GM23338 (cell line): ENCODE results near the gene HMCN2. TPM values are rescaled to one million over a fixed set of nuclear protein-coding genes. Genes with fewer than 3 reads are reported as not detected.

Experiments used
- ATAC-seq: fragments of 200-7000 bp; cut with Tn5 transposase; 3 replicates; pipeline ENCODE4 v1.9.1; 2020
- DNase-seq: peaks from one replicate; pipeline ENCODE4 v3.0.0-alpha.2; 2015; ENCODE audit warnings: low spot score
- H2AFZ ChIP-seq: fragments of 200-600 bp; sonication (generic); 2 replicates; pipeline ENCODE4 v1.8.0; 2016; ENCODE audit warnings: antibody characterized with exemption, mild to moderate bottlenecking, moderate library complexity
- H3F3A ChIP-seq: fragments of 200-600 bp; sonication (generic); replicated peaks from 2 replicates; pipeline ENCODE4 v1.8.0; 2017; ENCODE audit warnings: antibody characterized with exemption, mixed run types, low read depth
- H3K27ac ChIP-seq: fragments of 200-600 bp; sonication (generic); 2 replicates; pipeline ENCODE4 v1.6.1; 2016; ENCODE audit warnings: low read depth
- H3K27me3 ChIP-seq: fragments of 200-600 bp; sonication (generic); 2 replicates; pipeline ENCODE4 v1.8.0; 2016; ENCODE audit warnings: mild to moderate bottlenecking, mixed run types, moderate library complexity; ENCODE audit not compliant: insufficient read depth
- H3K36me3 ChIP-seq: fragments of 200-600 bp; sonication (generic); 2 replicates; pipeline ENCODE4 v1.8.0; 2016; ENCODE audit warnings: mild to moderate bottlenecking; ENCODE audit not compliant: insufficient read depth
- H3K4me1 ChIP-seq: fragments of 200-600 bp; sonication (generic); 2 replicates; pipeline ENCODE4 v1.8.0; 2016; ENCODE audit warnings: mild to moderate bottlenecking, moderate library complexity; ENCODE audit not compliant: insufficient read depth
- H3K4me2 ChIP-seq: fragments of 200-600 bp; sonication (generic); 2 replicates; pipeline ENCODE4 v1.7.1; 2017; ENCODE audit warnings: mixed run types
- H3K4me3 ChIP-seq: fragments of 200-600 bp; sonication (generic); 2 replicates; pipeline ENCODE4 v1.6.1; 2016; ENCODE audit warnings: mixed run types
- H3K79me2 ChIP-seq: fragments of 200-600 bp; sonication (generic); replicated peaks from 2 replicates; pipeline ENCODE4 v1.8.0; 2017; ENCODE audit warnings: mild to moderate bottlenecking; ENCODE audit not compliant: insufficient read depth
- H3K9me2 ChIP-seq: fragments of 200-600 bp; sonication (generic); 2 replicates; pipeline ENCODE4 v1.8.0; 2017; ENCODE audit not compliant: insufficient read depth
- H4K20me1 ChIP-seq: fragments of 200-600 bp; sonication (generic); replicated peaks from 2 replicates; pipeline ENCODE4 v1.8.0; 2017; ENCODE audit warnings: mild to moderate bottlenecking; ENCODE audit not compliant: insufficient read depth
- H3K27ac Mint-ChIP-seq: 2 replicates; pipeline ENCODE4 v1.8.0; 2020; ENCODE audit warnings: inconsistent platforms, mild to moderate bottlenecking, moderate library complexity, mixed read lengths
- H3K27me3 Mint-ChIP-seq: 3 replicates; pipeline ENCODE4 v1.8.0; 2022; ENCODE audit warnings: low read depth, mild to moderate bottlenecking, moderate library complexity, mixed read lengths, inconsistent platforms; ENCODE audit not compliant: insufficient read depth, poor library complexity
- H3K36me3 Mint-ChIP-seq: 3 replicates; pipeline ENCODE4 v1.8.0; 2021; ENCODE audit warnings: low read depth, mild to moderate bottlenecking, inconsistent platforms, moderate library complexity, mixed read lengths
- H3K4me1 Mint-ChIP-seq: 3 replicates; pipeline ENCODE4 v1.8.0; 2020; ENCODE audit warnings: mild to moderate bottlenecking, inconsistent platforms, mixed read lengths
- H3K4me3 Mint-ChIP-seq: 3 replicates; pipeline ENCODE4 v1.8.0; 2021; ENCODE audit warnings: moderate library complexity, mild to moderate bottlenecking, inconsistent platforms, mixed read lengths
- H3K9me3 Mint-ChIP-seq: 3 replicates; pipeline ENCODE4 v1.8.0; 2020; ENCODE audit warnings: moderate library complexity, mild to moderate bottlenecking, inconsistent platforms, mixed read lengths
- CREB1 ChIP-seq: fragments of 250-450 bp; sonication (Bioruptor Pico); IDR thresholded peaks from 2 replicates; pipeline ENCODE4 v1.5.0; 2020; ENCODE audit warnings: low read depth, mild to moderate bottlenecking, moderate library complexity
- ETS1 ChIP-seq: IDR thresholded peaks from 2 replicates; pipeline ENCODE4 v1.6.1; 2016; ENCODE audit warnings: antibody characterized with exemption
- EZH2 ChIP-seq: fragments of 200-600 bp; sonication (generic); IDR thresholded peaks from one replicate; pipeline ENCODE4 v1.8.0; 2017; ENCODE audit warnings: antibody characterized with exemption, mild to moderate bottlenecking, low read depth; ENCODE audit not compliant: unreplicated experiment
- JUNB ChIP-seq: IDR thresholded peaks from one replicate; pipeline ENCODE4 v1.6.1; 2016; ENCODE audit warnings: antibody characterized with exemption; ENCODE audit not compliant: unreplicated experiment
- NANOG ChIP-seq: IDR thresholded peaks from 2 replicates; pipeline ENCODE4 v1.6.1; 2016; ENCODE audit warnings: antibody characterized with exemption, borderline replicate concordance
- STAT1 ChIP-seq: IDR thresholded peaks from one replicate; pipeline ENCODE4 v1.6.1; 2016; ENCODE audit warnings: antibody characterized with exemption; ENCODE audit not compliant: unreplicated experiment
- ZNF114 ChIP-seq: fragments of 250-450 bp; sonication (Bioruptor Pico); IDR thresholded peaks from 2 replicates; pipeline ENCODE4 v1.5.0; 2020; ENCODE audit warnings: mild to moderate bottlenecking, moderate library complexity
- ZNF331 ChIP-seq: fragments of 250-450 bp; sonication (Bioruptor Pico); IDR thresholded peaks from 2 replicates; pipeline ENCODE4 v1.5.0; 2020; ENCODE audit warnings: low read depth, mild to moderate bottlenecking, moderate library complexity
- ZNF462 ChIP-seq: fragments of 250-450 bp; sonication (Bioruptor Pico); IDR thresholded peaks from 2 replicates; pipeline ENCODE4 v1.5.0; 2020; ENCODE audit warnings: mild to moderate bottlenecking, moderate library complexity
- polyA plus RNA-seq: library from polyadenylated mRNA; unstranded; fragments of >200 nt; fragmentation: Nextera tagmentation; extraction: Ambion mirVana; gene quantifications from 2 replicates; pipeline ENCODE4 v1.2.1, GENCODE V29; 2016
- total RNA-seq: library from RNA; depleted of rRNA; stranded (reverse); fragments of >200 nt; shearing (Covaris generic); gene quantifications from 2 replicates; pipeline ENCODE4 v1.2.3, GENCODE V29; 2014

HMCN2 gene
- total and polyA plus RNA-seq, 2 experiments from 2014 or later, result 1.3 to 4.7 TPM

GRCh38 chr9:130354378-130354777 is 88.8 kb downstream of the HMCN2 start (continued):
- TF ChIP-seq ZNF462 (CRISPR knock-in tag) (no peak), ZNF114 (CRISPR knock-in tag) (no peak), EZH2 (no peak), JUNB (no peak)

- Histone ChIP-seq H3K4me2 (no peak overlapping the region), H3K79me2 (no peaks in the 10 kb centered on the region), H3K4me3 (no peak overlapping the region), H3K27me3 (no peaks in the 10 kb centered on the region), H2AFZ (no peak overlapping the region), H3K4me1 (no peaks in the 10 kb centered on the region), H3K9me2 (0 out of 2 replicates have a peak, but pooled peaks cover 2% of the 10 kb centered on the region), H4K20me1 (no peaks in the 10 kb centered on the region), H3F3A (no peaks in the 10 kb centered on the region), H3K36me3 (no peaks in the 10 kb centered on the region), H3K27ac (no peak overlapping the region)
- TF ChIP-seq ETS1 (no peak), STAT1 (no peak), NANOG (no peak), ZNF331 (CRISPR knock-in tag) (no peak), CREB1 (no peak)
- ATAC-seq, result no peak
- peaks cover 14% of the 10 kb centered on the region for H3K27me3 Mint-ChIP-seq
- H3K4me1 Mint-ChIP-seq, result no peaks in the 10 kb centered on the region; the same call in 2 of the 3 replicates
- no peaks in the 10 kb centered on the region; the same call in 2 of the 3 replicates for H3K9me3 Mint-ChIP-seq
- H3K4me3 Mint-ChIP-seq, result no peak overlapping the region
- H3K27ac Mint-ChIP-seq, result no peak overlapping the region
- no peak for DNase-seq
- H3K36me3 Mint-ChIP-seq, result peaks cover 18% of the 10 kb centered on the region
These were observed 89.2 kb downstream of the HMCN2 start for GRCh38 chr9:130354806-130355205.
